CD4-positive, alpha-beta T cell treated with Interleukin-6 for 4 hours (primary cell): ENCODE results near the gene LRRC18.

Experiments used
- DNase-seq: peaks from one replicate; pipeline ENCODE4 v3.0.0-alpha.2; 2020; ENCODE audit warnings: mixed read lengths

The LRRC18 gene

DNA sequence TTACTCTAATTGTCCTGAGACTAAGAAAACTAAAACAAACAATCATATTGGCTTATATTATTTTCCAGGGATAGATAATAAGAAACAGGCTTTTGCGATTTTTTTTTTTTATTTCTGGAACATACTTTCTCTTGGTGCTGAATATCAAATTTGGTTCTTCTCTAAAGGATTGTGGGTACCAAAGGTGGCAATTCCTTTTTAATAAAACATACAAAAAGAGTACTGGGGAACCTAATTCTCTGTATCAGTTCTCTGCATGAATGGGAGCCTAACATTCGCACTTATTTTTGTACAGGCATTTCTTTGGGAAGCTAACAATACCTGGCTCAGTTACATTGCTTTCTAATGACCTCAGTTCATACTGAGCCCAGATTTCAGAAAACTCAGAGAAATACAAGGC, 32.8 kb downstream of the LRRC18 start:
- no peak for DNase-seq

DNA sequence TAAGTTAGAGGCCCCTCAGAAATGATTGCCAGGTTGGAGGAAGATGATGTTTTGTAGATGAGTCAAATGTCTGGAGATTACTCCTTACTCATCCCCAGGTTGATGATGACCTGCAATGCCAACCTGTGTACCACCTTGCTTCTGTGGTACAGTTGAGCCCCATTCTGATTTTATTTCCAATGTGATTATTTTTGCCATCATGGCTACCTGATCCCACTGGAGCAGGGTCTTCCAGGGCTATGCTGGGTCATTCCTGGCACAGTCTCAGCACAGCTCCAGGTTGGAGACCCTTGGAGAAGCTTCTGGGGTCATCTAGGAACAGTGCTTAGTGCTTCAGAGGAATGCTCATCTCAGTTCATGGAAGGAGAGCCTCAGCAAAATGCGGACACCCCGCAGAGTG, 34.3 kb downstream of the LRRC18 start:
- no peak for DNase-seq

- no peak for DNase-seq
Observed at GRCh38 chr10:48904861-48905260, 34.8 kb downstream of the LRRC18 start.

DNA sequence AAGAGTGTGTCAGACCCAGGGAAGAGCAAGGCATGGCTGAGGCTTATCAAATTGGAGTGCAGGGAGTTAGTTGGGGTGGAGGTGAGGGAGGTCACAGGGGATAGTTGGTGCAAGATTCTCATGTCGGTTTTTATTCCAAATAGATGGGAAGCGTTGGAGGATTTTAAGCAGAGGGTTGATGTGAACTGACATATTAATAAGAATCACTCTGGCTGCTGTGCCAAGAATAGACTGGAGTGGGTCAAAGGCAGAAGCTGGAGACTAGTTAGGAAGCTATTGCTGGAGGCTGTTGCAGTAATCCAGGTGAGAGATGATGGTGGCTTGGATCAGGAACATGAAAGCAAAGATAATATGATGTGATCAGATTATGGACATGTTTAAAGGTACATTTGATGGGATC, 36.5 kb downstream of the LRRC18 start:
- DNase-seq: no peak

GRCh38 chr10:48902096-48902495, 37.5 kb downstream of the LRRC18 start:
- DNase-seq: no peak

- no peak for DNase-seq
Observed at GRCh38 chr10:48901319-48901718, 38.3 kb downstream of the LRRC18 start.

GRCh38 chr10:48900371-48900801, 39.3 kb downstream of the LRRC18 start:
- DNase-seq: no peak

DNA sequence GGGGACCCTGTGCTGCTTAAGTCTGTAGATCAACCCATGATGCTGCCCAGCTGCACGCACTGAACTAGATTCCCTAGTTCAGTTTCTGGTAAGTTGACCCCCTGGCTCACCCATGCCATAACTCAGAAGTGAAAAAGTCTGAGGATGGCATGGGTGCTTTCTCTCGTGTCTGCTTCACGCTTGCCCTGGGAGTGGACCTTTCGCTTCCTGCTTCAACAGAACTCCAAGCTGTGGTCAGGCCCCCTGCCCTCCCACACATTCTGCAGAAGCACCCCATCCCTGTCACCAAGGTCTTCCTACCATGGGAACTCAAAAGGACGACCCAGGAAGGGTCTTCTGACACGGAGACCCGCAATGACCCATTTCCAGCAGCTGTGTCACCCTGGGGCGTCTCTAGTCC, 39.9 kb downstream of the LRRC18 start:
- DNase-seq: no peak

GRCh38 chr10:48898426-48898825, 41.2 kb downstream of the LRRC18 start:
- no peak for DNase-seq

DNA sequence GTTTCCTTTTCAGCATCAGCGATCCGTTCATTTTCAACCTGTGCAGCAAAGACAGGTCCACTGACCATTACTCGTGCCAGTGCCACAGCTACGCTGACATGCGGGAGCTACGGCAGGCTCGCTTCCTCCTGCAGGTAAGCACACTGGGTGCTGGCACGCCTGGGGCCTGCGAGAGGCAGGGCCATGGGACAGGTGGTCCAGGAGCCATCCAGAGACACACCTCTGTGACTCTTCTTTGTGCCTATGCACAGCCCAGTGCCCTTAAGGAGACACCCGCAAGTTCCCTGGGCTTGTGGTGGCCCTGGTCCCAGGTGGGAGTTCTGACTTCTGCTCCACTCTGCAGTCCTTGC, 42.2 kb downstream of the LRRC18 start:
- DNase-seq: no peak

DNA sequence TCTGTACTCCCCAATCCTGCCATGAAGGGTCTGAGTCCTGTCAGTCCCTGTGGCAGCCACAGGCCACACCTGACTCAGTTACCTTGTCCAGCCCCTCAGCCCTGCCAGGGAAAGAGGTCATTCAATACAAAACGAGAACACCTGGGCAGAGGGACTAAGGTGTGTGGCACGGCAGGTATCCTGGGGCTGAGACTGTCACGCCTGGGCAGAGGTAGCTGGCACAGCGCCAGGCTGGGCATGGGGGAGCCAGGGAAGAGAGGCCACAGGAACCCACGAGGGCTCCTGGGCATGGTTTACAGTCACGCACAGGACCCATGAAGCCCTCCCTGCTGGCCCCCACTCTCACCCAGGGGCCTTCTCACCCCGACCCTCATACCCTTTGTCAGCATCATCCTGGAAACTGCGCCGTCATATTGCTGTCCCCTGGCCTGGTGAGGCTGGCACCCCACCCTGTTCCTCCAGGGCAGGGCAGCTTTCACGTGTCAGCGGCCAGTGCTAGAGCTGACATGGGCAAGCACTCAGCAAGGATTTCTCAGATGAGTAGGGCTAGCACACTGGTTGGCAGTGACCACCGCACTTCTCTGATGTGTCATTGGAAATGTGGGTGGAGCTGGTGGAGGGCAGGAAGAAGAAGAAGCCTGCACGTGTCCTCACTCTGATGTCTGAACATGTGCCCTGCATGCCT, 42.7 kb downstream of the LRRC18 start:
- no peak for DNase-seq

DNA sequence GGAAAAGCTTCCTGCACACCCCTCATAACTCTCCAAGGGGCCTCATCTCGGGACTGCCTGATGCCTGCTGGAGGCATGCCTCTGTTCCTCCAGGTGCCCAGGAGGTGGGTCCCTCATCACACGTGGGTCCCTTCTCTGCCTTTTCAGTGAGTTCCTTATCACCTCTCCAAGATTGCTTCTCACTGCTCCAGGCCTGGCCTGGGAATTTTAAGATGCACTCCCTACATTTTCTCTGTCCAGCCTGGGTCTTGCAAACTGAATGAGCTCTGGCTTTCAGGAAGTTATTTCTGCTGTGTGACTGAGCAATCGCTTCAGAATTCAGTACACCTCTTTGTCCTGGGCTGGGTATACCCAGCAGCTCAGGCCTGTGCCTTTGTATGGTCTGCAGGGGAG, 43.8 kb downstream of the LRRC18 start:
- no peak for DNase-seq

GRCh38 chr10:48894911-48895802, 44.5 kb downstream of the LRRC18 start:
- DNase-seq: no peak

GRCh38 chr10:48890888-48891850, 48.5 kb downstream of the LRRC18 start:
- no peak for DNase-seq

DNA sequence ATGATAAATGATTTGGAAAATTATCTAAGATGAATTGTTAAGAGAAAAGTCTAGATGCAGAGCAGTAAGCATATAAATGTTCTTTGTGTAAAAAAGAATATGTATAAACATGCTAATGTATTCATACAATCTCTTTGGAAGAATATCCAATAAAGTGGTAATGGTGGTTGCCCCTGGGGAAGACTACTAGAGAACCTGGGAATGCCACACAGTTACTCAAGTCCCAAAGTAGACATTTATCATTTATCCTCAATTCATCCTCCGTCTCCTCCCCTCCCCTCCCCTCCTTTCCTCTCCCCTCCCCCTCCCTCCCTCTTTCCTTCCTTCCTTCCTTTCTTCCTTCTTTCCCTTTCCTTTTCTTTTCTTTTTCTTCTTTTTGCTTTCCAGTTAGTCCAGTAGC, 51.7 kb downstream of the LRRC18 start:
- DNase-seq: no peak

DNA sequence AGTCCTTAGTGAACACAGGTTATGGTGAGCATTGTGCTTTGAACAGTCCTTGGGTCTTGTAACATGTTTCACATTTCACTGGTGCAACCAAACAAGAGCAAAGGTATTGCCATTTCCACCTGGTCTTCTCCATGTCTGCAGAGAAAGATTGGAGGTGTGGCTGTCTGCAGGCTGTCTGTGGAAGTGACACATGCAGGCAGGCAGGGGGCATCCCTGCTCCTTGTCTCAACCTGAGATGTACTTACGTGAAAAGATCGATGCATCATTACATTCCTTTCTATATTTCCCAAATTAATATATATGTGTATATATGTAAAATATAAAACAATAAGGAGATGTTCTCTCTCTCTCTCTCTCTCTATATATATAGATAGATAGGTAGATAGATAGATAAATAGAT, 54.3 kb downstream of the LRRC18 start:
- DNase-seq: no peak

DNA sequence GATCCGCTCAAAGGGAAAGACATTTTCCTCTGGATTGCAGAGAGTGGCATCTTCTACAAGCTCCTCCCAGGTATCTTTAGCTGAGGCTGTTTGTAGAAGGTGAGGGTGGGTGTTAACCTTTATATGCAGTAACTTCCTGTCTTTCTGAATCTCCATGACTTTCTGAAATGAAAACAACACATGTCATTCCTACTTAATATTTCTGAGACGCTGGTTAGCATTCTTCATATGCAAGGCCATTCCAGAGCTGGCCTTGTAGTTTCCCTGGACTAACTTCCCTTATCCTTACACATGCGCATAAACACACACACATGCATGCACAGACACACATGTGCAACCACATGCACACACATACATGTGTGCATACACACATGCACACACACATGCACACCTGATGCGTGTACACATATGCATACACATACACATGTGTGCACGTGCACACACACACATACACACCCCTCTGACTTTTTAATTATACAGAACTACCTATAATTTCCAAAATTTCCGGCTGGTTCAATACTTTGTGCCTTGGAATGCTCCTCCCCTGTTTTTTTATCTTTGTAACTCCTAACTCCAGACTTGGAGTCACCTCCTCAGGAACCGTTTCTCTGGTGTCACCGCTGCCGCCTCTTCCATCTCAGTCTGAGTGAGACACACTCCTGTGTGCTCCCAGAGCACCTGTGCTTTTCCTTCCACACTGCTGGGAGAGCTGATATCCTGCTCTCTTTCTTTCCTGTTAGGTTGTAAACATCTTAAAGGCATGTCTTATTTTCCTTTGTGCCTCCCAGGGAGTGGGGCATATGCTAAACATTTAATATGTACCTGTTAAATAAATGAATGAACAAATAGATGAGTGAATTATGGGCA, 55.2 kb downstream of the LRRC18 start:
- no peak for DNase-seq

GRCh38 chr10:48883701-48884100, 55.9 kb downstream of the LRRC18 start:
- DNase-seq: no peak

GRCh38 chr10:48882881-48883280, 56.8 kb downstream of the LRRC18 start:
- DNase-seq: no peak

- no peak for DNase-seq
Observed at GRCh38 chr10:48881937-48882336, 57.7 kb downstream of the LRRC18 start.

DNA sequence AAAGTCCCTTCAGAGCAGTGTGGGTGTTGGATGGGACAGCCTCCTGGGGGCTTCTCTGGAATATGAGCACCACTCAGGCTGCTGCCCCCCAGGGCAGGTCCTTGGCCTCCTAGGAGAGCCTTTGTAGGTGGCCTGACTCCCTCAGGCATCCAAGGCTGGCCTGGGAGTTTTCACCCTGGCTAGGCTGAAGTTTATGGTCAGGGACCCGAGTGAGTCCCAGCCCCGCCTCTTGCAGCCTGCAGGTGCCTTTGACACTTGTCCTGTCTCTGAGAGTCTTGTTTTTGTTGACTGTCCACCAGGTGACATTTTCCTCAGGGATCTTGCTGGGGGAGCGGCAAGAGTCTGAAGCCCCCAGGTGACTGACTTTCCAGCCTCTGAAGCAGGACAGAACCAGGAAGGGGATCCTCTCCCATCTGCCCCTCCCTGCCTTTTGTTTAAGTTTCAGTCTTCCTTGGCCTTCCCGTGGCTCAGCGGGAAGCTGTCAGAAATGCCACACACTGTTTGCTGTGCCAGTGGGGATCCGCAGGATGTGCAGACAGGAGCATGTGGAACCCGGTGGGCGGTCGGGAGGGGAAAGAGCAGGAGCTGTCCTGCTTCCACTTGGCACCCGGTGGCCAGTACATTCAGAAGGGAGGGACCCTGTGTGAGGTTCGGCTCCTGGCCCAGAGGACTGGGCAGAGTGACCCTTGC, 59.5 kb downstream of the LRRC18 start:
- no peak for DNase-seq

GRCh38 chr10:48879451-48879850, 60.2 kb downstream of the LRRC18 start:
- no peak for DNase-seq
